Kidney epithelial cell (primary cell): ENCODE measurements around the gene INHBE. TPM values are rescaled to one million over a fixed set of nuclear protein-coding genes. Genes with fewer than 3 reads are reported as not detected.

ENCODE experiments used
- DNase-seq: peaks from one replicate; pipeline ENCODE4 v3.0.0-alpha.2; 2010; ENCODE audit warnings: low read depth
- H3K27me3 ChIP-seq: 2 replicates; pipeline ENCODE4 v1.6.0; 2011; ENCODE audit warnings: low read length; ENCODE audit not compliant: control insufficient read depth, insufficient read depth
- H3K36me3 ChIP-seq: 2 replicates; pipeline ENCODE4 v1.5.1; 2011; ENCODE audit warnings: low read length; ENCODE audit not compliant: control insufficient read depth, insufficient read depth
- H3K4me3 ChIP-seq: 2 replicates; pipeline ENCODE4 v1.5.1; 2011; ENCODE audit warnings: low read depth, mild to moderate bottlenecking, control low read depth, low read length
- CTCF ChIP-seq: IDR thresholded peaks from 2 replicates; pipeline ENCODE4 v1.5.1; 2011; ENCODE audit warnings: mild to moderate bottlenecking, moderate library complexity, low read length, control low read depth, inconsistent platforms; ENCODE audit not compliant: insufficient read depth, poor library complexity, severe bottlenecking
- total RNA-seq: library from RNA; depleted of rRNA; stranded (reverse); fragments of >200 nt; gene quantifications from 2 replicates; pipeline ENCODE4 v1.2.3, GENCODE V29; 2015

Gene INHBE
- total RNA-seq, 1 donor from 2014 or later, result 8.7 TPM

- no peak overlapping the region for H3K4me3 ChIP-seq
- peaks cover 53% of the 10 kb centered on the region for H3K27me3 ChIP-seq
- no peak for TF ChIP-seq CTCF
Observed at GRCh38 chr12:57476993-57477709, 22.0 kb downstream of the INHBE start.

GRCh38 chr12:57477710-57478681 lies 22.9 kb downstream of the INHBE start:
- H3K27me3 ChIP-seq, result peaks cover 48% of the 10 kb centered on the region
- DNase-seq, result no peak
- no peaks in the 10 kb centered on the region for H3K36me3 ChIP-seq
- no peak for TF ChIP-seq CTCF
- no peak overlapping the region for H3K4me3 ChIP-seq

More at GRCh38 chr12:57476993-57477709, 22.0 kb downstream of the INHBE start:
- DNase-seq, result no peak
- no peaks in the 10 kb centered on the region for H3K36me3 ChIP-seq

GRCh38 chr12:57479043-57479375 lies 23.9 kb downstream of the INHBE start:
- Histone ChIP-seq H3K4me3 (no peak overlapping the region), H3K36me3 (no peaks in the 10 kb centered on the region), H3K27me3 (peaks cover 42% of the 10 kb centered on the region)
- no peak for TF ChIP-seq CTCF
- DNase-seq, result no peak

GRCh38 chr12:57479376-57480115 lies 24.4 kb downstream of the INHBE start, which contains the start of gene ARHGAP9:
TSS of gene ARHGAP9 (minus strand) at chr12:57479866. CDS start at chr12:57479406, 460 bp downstream.
- TF ChIP-seq CTCF, result no peak
- Histone ChIP-seq H3K27me3 (peaks cover 37% of the 10 kb centered on the region), H3K36me3 (no peaks in the 10 kb centered on the region), H3K4me3 (no peak within 1 kb of the TSS)
- no peak for DNase-seq

- no peak for TF ChIP-seq CTCF
- no peaks in the 10 kb centered on the region for H3K36me3 ChIP-seq
- no peak for DNase-seq
- H3K4me3 ChIP-seq, result no peak overlapping the region
- peaks cover 15% of the 10 kb centered on the region for H3K27me3 ChIP-seq
Observed at GRCh38 chr12:57481671-57482070, 26.6 kb downstream of the INHBE start.
